A549 (cell line): Measurements from ENCODE around the gene DCLK2. TPM values are rescaled to one million over a fixed set of nuclear protein-coding genes. Genes with fewer than 3 reads are reported as not detected.

Source experiments
- ATAC-seq, 2 experiments: fragments of 200-7000 bp in 1 of 2; fragments of >200 bp in 1 of 2; cut with Nextera tagmentation in 1 of 2; cut with Tn5 transposase in 1 of 2; 3 replicates each; pipeline versions ENCODE4 v1.8.0 to v1.9.1; 2018 to 2020; ENCODE audit warnings: mild to moderate bottlenecking in 1 of 2, moderate library complexity in 1 of 2
- CTCF ChIA-PET: fragments of 300-600 bp; sonication (Branson Sonifier 250); formaldehyde crosslinking; extraction: SDS; loops from one replicate; lab custom pipeline; 2021; ENCODE audit warnings: antibody characterized with exemption, inconsistent platforms; lab: Yijun Ruan, JAX
- POLR2A ChIA-PET: fragments of 350-600 bp; formaldehyde crosslinking; extraction: SDS; loops from one replicate; lab custom pipeline; 2021; ENCODE audit warnings: antibody characterized with exemption, inconsistent platforms; lab: Yijun Ruan, JAX
- DNase-seq, 2 experiments: peaks; one replicate each; pipeline versions ENCODE4 v3.0.0 to v3.0.0-alpha.2; 2011 to 2016; ENCODE audit warnings: low read depth in 1 of 2, low spot score in 1 of 2
- FAIRE-seq: peaks from 2 replicates; lab custom pipeline; 2011; peaks lifted over from hg19 to GRCh38; lab: Jason Lieb, UNC
- H3K27ac ChIP-seq, 2 experiments: fragments of >200 bp; sonication (Bioruptor Twin); formaldehyde crosslinking; 3 replicates each; pipeline ENCODE4 v1.5.1; 2016 to 2017
- H3K4me1 ChIP-seq: fragments of >200 bp; sonication (Bioruptor Twin); formaldehyde crosslinking; 3 replicates; pipeline ENCODE4 v1.6.1; 2016
- H3K4me2 ChIP-seq: fragments of >200 bp; sonication (Bioruptor Twin); formaldehyde crosslinking; 3 replicates; pipeline ENCODE4 v1.6.1; 2016
- H3K4me3 ChIP-seq: fragments of >200 bp; sonication (Bioruptor Twin); formaldehyde crosslinking; 3 replicates; pipeline ENCODE4 v1.5.1; 2016
- H3K9me3 ChIP-seq: fragments of >200 bp; sonication (Bioruptor Twin); formaldehyde crosslinking; 3 replicates; pipeline ENCODE4 v1.6.1; 2016
- BCL3 ChIP-seq: fragments of >200 bp; sonication (Bioruptor Twin); formaldehyde crosslinking; IDR thresholded peaks from 3 replicates; pipeline ENCODE4 v1.6.1; 2016
- CEBPB ChIP-seq, 2 experiments: fragments of >200 bp in 1 of 2; sonication (Bioruptor Twin) in 1 of 2; formaldehyde crosslinking in 1 of 2; IDR thresholded peaks; 2 replicates each; pipeline ENCODE4 v1.6.1; 2012 to 2016
- CHD2 ChIP-seq: fragments of 150-350 bp; IDR thresholded peaks from 2 replicates; pipeline ENCODE4 v1.6.1; 2014; ENCODE audit warnings: low read length; ENCODE audit not compliant: partially characterized antibody
- CTCF ChIP-seq: fragments of >200 bp; sonication (Bioruptor Twin); formaldehyde crosslinking; IDR thresholded peaks from 3 replicates; pipeline ENCODE4 v1.5.1; 2016
- EHMT2 ChIP-seq: fragments of 200-600 bp; sonication (generic); IDR thresholded peaks from 2 replicates; pipeline ENCODE4 v1.6.1; 2016; ENCODE audit warnings: antibody characterized with exemption, low read depth, mild to moderate bottlenecking, moderate library complexity
- EP300 ChIP-seq, 2 experiments: fragments of >200 bp; sonication (Bioruptor Twin); formaldehyde crosslinking; IDR thresholded peaks; 2 replicates in 1 of 2; 3 replicates in 1 of 2; pipeline ENCODE4 v1.6.1; 2016 to 2017
- FOSB ChIP-seq: fragments of 250-450 bp; sonication (Bioruptor Pico); IDR thresholded peaks from 2 replicates; pipeline ENCODE4 v1.5.0; 2020; ENCODE audit warnings: mild to moderate bottlenecking, moderate library complexity
- FOSL2 ChIP-seq, 2 experiments: fragments of 450-650 bp in 1 of 2; fragments of >200 bp in 1 of 2; sonication (Bioruptor Twin) in 1 of 2; formaldehyde crosslinking; IDR thresholded peaks; 2 replicates each; pipeline versions ENCODE4 v1.5.0 to v1.6.1; 2016 to 2020; ENCODE audit warnings: mild to moderate bottlenecking in 1 of 2, moderate library complexity in 1 of 2
- FOXS1 ChIP-seq: fragments of 250-450 bp; sonication (Bioruptor Pico); IDR thresholded peaks from 2 replicates; pipeline ENCODE4 v1.5.0; 2020; ENCODE audit warnings: mild to moderate bottlenecking, moderate library complexity
- HDAC2 ChIP-seq: fragments of 200-600 bp; sonication (generic); IDR thresholded peaks from 2 replicates; pipeline ENCODE4 v1.6.1; 2016
- HES2 ChIP-seq: fragments of >200 bp; sonication (Bioruptor Twin); formaldehyde crosslinking; IDR thresholded peaks from 2 replicates; pipeline ENCODE4 v1.6.1; 2016
- HMGXB4 ChIP-seq: fragments of 250-450 bp; sonication (Bioruptor Pico); IDR thresholded peaks from 2 replicates; pipeline ENCODE4 v1.5.0; 2021; ENCODE audit warnings: mild to moderate bottlenecking, moderate library complexity, borderline replicate concordance
- HOXA7 ChIP-seq: fragments of 250-450 bp; sonication (Bioruptor Pico); IDR thresholded peaks from 2 replicates; pipeline ENCODE4 v1.5.0; 2020; ENCODE audit warnings: mild to moderate bottlenecking, moderate library complexity
- HOXB13 ChIP-seq: fragments of 250-450 bp; sonication (Bioruptor Pico); IDR thresholded peaks from 2 replicates; pipeline ENCODE4 v1.5.0; 2020; ENCODE audit warnings: low read depth, mild to moderate bottlenecking, moderate library complexity
- HOXB5 ChIP-seq: fragments of 250-450 bp; sonication (Bioruptor Pico); IDR thresholded peaks from 2 replicates; pipeline ENCODE4 v1.5.0; 2020; ENCODE audit warnings: mild to moderate bottlenecking, moderate library complexity
- MAFK ChIP-seq: fragments of 450-650 bp; IDR thresholded peaks from 2 replicates; pipeline ENCODE4 v1.6.1; 2014; ENCODE audit not compliant: partially characterized antibody
- NPAS2 ChIP-seq: fragments of 250-450 bp; sonication (Bioruptor Pico); IDR thresholded peaks from 2 replicates; pipeline ENCODE4 v1.8.0; 2022; ENCODE audit warnings: mild to moderate bottlenecking, moderate library complexity, borderline replicate concordance
- RFX5 ChIP-seq: fragments of 450-650 bp; IDR thresholded peaks from 2 replicates; pipeline ENCODE4 v1.7.1; 2014; ENCODE audit warnings: antibody characterized with exemption, mild to moderate bottlenecking, moderate library complexity
- SMC3 ChIP-seq: fragments of >200 bp; sonication (Bioruptor Twin); formaldehyde crosslinking; IDR thresholded peaks from 3 replicates; pipeline ENCODE4 v1.6.1; 2018; ENCODE audit warnings: inconsistent platforms
- TP53 ChIP-seq: fragments of 250-450 bp; sonication (Bioruptor Pico); IDR thresholded peaks from 2 replicates; pipeline ENCODE4 v1.5.0; 2021; ENCODE audit warnings: mild to moderate bottlenecking, moderate library complexity
- WGBS: methylation state at CpG from one replicate; pipeline ENCODE4 v1.1.6; 2017; ENCODE audit errors: missing lambda C conversion rate; 5-methylcytosine and 5-hydroxymethylcytosine counted together
- polyA plus RNA-seq, 4 experiments: library from polyadenylated mRNA; depleted of rRNA in 3 of 4; stranded (reverse); fragments of >200 nt; fragmentation: RNase III in 1 of 4; extraction: RNeasy Plus Mini Kit Qiagen cat#74134 plus additional on column Dnase treatment in 1 of 4; gene quantifications; 2 replicates in 3 of 4; 3 replicates in 1 of 4; pipeline ENCODE4 v1.2.3, GENCODE V29; 2011 to 2017

The DCLK2 gene
- polyA plus RNA-seq, 2 of the 4 experiments (the other 2 are of a cell fraction), result 8.1 to 11.6 TPM

- CTCF ChIA-PET, result interaction anchor here (0.8 to 1.3 kb wide), 2 partner anchors 9 to 271 kb away, joined by 3 to 6 read pairs; no protein-coding TSS in a partner anchor
Observed at GRCh38 chr4:150252306-150252705, 174.1 kb downstream of the DCLK2 start.

GRCh38 chr4:150252741-150253140 is 174.5 kb downstream of the DCLK2 start:
- ChIA-PET CTCF (interaction anchor here (0.8 to 1.3 kb wide), 2 partner anchors 10 to 271 kb away, joined by 3 to 6 read pairs; no protein-coding TSS in a partner anchor), POLR2A (no interaction called here)
- no peaks in the 10 kb centered on the region for H3K4me1 ChIP-seq
- H3K4me3 ChIP-seq, result no peak overlapping the region
- FAIRE-seq (no peak), ATAC-seq (no peak), DNase-seq (no peak)
- WGBS, result 88% methylated on average over 7 of the region's 7 CpGs
- no peaks in the 10 kb centered on the region for H3K9me3 ChIP-seq
- no peak overlapping the region for H3K27ac ChIP-seq
- no peak for TF ChIP-seq CEBPB (IDR thresholded peaks at IDR 0.05)
- no peak overlapping the region for H3K4me2 ChIP-seq

More at GRCh38 chr4:150252306-150252705, 174.1 kb downstream of the DCLK2 start:
- POLR2A ChIA-PET, result no interaction called here
- H3K27ac ChIP-seq, result no peak overlapping the region
- FAIRE-seq, result no peak
- H3K4me2 ChIP-seq, result no peak overlapping the region
- TF ChIP-seq HDAC2, result no peak
- no peak for TF ChIP-seq MAFK
- TF ChIP-seq FOSL2 (IDR thresholded peaks at IDR 0.05), result no peak
- TF ChIP-seq FOSL2 (CRISPR knock-in tag; IDR thresholded peaks at IDR 0.05), result no peak
- no peak for TF ChIP-seq HOXB13 (CRISPR knock-in tag)
- no peak for TF ChIP-seq HOXA7
- TF ChIP-seq BCL3, result no peak
- no peak for TF ChIP-seq EP300 (IDR thresholded peaks at IDR 0.05)
- TF ChIP-seq FOXS1 (CRISPR knock-in tag), result no peak
- no peak for TF ChIP-seq EHMT2
- TF ChIP-seq HOXB5 (CRISPR knock-in tag), result no peak
- TF ChIP-seq CHD2, result no peak
- TF ChIP-seq SMC3, result no peak
- TF ChIP-seq FOSB (CRISPR knock-in tag), result no peak
- TF ChIP-seq TP53 (CRISPR knock-in tag), result no peak
- TF ChIP-seq HMGXB4 (CRISPR knock-in tag), result no peak
- TF ChIP-seq RFX5, result no peak
- TF ChIP-seq CEBPB (IDR thresholded peaks at IDR 0.05), result no peak
- TF ChIP-seq CTCF, result no peak
- TF ChIP-seq NPAS2 (CRISPR knock-in tag), result no peak
- no peak for TF ChIP-seq HES2
- TF ChIP-seq, all 56 proteins: peak for 0
- H3K9me3 ChIP-seq, result no peaks in the 10 kb centered on the region
- WGBS, result 84% methylated on average over 5 of the region's 6 CpGs
- no peaks in the 10 kb centered on the region for H3K4me1 ChIP-seq
- H3K4me3 ChIP-seq, result no peak overlapping the region
- ATAC-seq, result no peak
- DNase-seq, result no peak
